SK-N-SH (cell line): Measurements from ENCODE around the gene EZH1. TPM values are rescaled to one million over a fixed set of nuclear protein-coding genes. Genes with fewer than 3 reads are reported as not detected.

Experiments used
- CTCF ChIA-PET: fragments of 300-600, 350-600 bp; formaldehyde crosslinking; extraction: SDS; loops from one replicate; lab custom pipeline; 2021; lab: Yijun Ruan, JAX
- POLR2A ChIA-PET: fragments of 350-600 bp; sonication (Branson Sonifier 250); formaldehyde crosslinking; extraction: SDS; loops from one replicate; lab custom pipeline; 2020; ENCODE audit warnings: antibody characterized with exemption, inconsistent platforms; lab: Yijun Ruan, JAX
- DNase-seq: peaks from one replicate; pipeline ENCODE4 v3.0.0; 2012
- H2AFZ ChIP-seq: fragments of 200-600 bp; sonication (generic); 2 replicates; pipeline ENCODE4 v1.8.1; 2016; ENCODE audit warnings: antibody characterized with exemption, mild to moderate bottlenecking, low read depth
- H3F3A ChIP-seq: fragments of 200-600 bp; sonication (generic); replicated peaks from 2 replicates; pipeline ENCODE3; 2016; ENCODE audit warnings: antibody characterized with exemption, mild to moderate bottlenecking; ENCODE audit not compliant: insufficient read depth
- H3K27ac ChIP-seq, 2 experiments: fragments of 200-500 bp in 1 of 2; fragments of 200-600 bp in 1 of 2; sonication (Bioruptor generic) in 1 of 2; sonication (generic), shearing (Covaris generic) in 1 of 2; 2 replicates each; pipeline versions ENCODE4 v1.5.1 to v1.6.1; 2014 to 2016; ENCODE audit warnings: low read depth in 2 of 2, inconsistent platforms in 1 of 2, low read length in 1 of 2, mild to moderate bottlenecking in 1 of 2, mixed read lengths in 1 of 2
- H3K27me3 ChIP-seq: fragments of 200-600 bp; sonication (generic), shearing (Covaris generic); 2 replicates; pipeline ENCODE4 v1.6.1; 2016; ENCODE audit warnings: mixed run types; ENCODE audit not compliant: insufficient read depth
- H3K36me3 ChIP-seq, 2 experiments: fragments of 200-500 bp in 1 of 2; fragments of 200-600 bp in 1 of 2; sonication (Bioruptor generic) in 1 of 2; sonication (generic) in 1 of 2; replicated peaks in 1 of 2; 2 replicates each; pipeline versions ENCODE3 to v1.5.1; 2014 to 2016; ENCODE audit warnings: low read length in 1 of 2, mild to moderate bottlenecking in 1 of 2; ENCODE audit not compliant: insufficient read depth in 2 of 2, control insufficient read depth in 1 of 2
- H3K4me1 ChIP-seq, 2 experiments: fragments of 200-500 bp in 1 of 2; fragments of 200-600 bp in 1 of 2; sonication (Bioruptor generic) in 1 of 2; sonication (generic), shearing (Covaris generic) in 1 of 2; 2 replicates each; pipeline versions ENCODE4 v1.5.1 to v1.6.1; 2014 to 2016; ENCODE audit warnings: low read depth in 1 of 2, low read length in 1 of 2, mixed run types in 1 of 2; ENCODE audit not compliant: insufficient read depth in 2 of 2, control insufficient read depth in 1 of 2
- H3K4me2 ChIP-seq: fragments of 200-600 bp; sonication (generic), shearing (Covaris generic); 2 replicates; pipeline ENCODE4 v1.6.1; 2017; ENCODE audit warnings: mixed run types
- H3K4me3 ChIP-seq, 2 experiments: fragments of 200-500 bp in 1 of 2; fragments of 200-600 bp in 1 of 2; sonication (Bioruptor generic) in 1 of 2; sonication (generic), shearing (Covaris generic) in 1 of 2; 2 replicates each; pipeline versions ENCODE4 v1.5.1 to v1.8.1; 2014 to 2016; ENCODE audit warnings: low read depth in 2 of 2, inconsistent platforms in 1 of 2, low read length in 1 of 2, mild to moderate bottlenecking in 1 of 2, mixed read lengths in 1 of 2, moderate library complexity in 1 of 2
- H3K79me2 ChIP-seq: fragments of 200-600 bp; sonication (generic); 2 replicates; pipeline ENCODE4 v1.8.1; 2017; ENCODE audit warnings: mild to moderate bottlenecking; ENCODE audit not compliant: insufficient read depth
- H3K9ac ChIP-seq: fragments of 200-600 bp; sonication (generic); 2 replicates; pipeline ENCODE4 v1.6.1; 2017; ENCODE audit warnings: mixed run types
- H3K9me2 ChIP-seq: fragments of 200-600 bp; sonication (generic); 2 replicates; pipeline ENCODE4 v1.6.1; 2017; ENCODE audit warnings: mixed run types
- H3K9me3 ChIP-seq: fragments of 200-600 bp; sonication (generic); 2 replicates; pipeline ENCODE4 v1.6.1; 2017; ENCODE audit warnings: mixed run types, mild to moderate bottlenecking, moderate library complexity
- H4K20me1 ChIP-seq: fragments of 200-600 bp; sonication (generic); 2 replicates; pipeline ENCODE4 v1.6.1; 2017; ENCODE audit warnings: mild to moderate bottlenecking, mixed run types; ENCODE audit not compliant: insufficient read depth
- EP300 ChIP-seq, 2 experiments: IDR thresholded peaks; 2 replicates each; pipeline versions ENCODE4 v1.4.0 to v1.6.1; 2012; ENCODE audit warnings: borderline replicate concordance in 1 of 2, low read depth in 1 of 2, low read length in 1 of 2
- JUND ChIP-seq: IDR thresholded peaks from 2 replicates; pipeline ENCODE4 v1.4.0; 2012
- MAX ChIP-seq: IDR thresholded peaks from 2 replicates; pipeline ENCODE4 v1.4.0; 2012; ENCODE audit warnings: low read depth
- NFIC ChIP-seq: IDR thresholded peaks from 2 replicates; pipeline ENCODE4 v1.4.0; 2012; ENCODE audit warnings: borderline replicate concordance
- RCOR1 ChIP-seq: fragments of 150-350 bp; IDR thresholded peaks from 2 replicates; pipeline ENCODE4 v1.6.1; 2017; ENCODE audit warnings: antibody characterized with exemption, low read length
- RFX5 ChIP-seq: IDR thresholded peaks from 2 replicates; pipeline ENCODE4 v1.6.1; 2012; ENCODE audit warnings: mild to moderate bottlenecking, improper control_type of control experiment, low read length
- TCF12 ChIP-seq: IDR thresholded peaks from 2 replicates; pipeline ENCODE4 v1.4.0; 2012
- WGBS: methylation state at CpG from one replicate; pipeline ENCODE4 v1.1.6; 2017; ENCODE audit warnings: low lambda C conversion rate; 5-methylcytosine and 5-hydroxymethylcytosine counted together
- polyA plus RNA-seq, 3 experiments: library from polyadenylated mRNA; depleted of rRNA; stranded (reverse); fragments of >200 nt; gene quantifications; 2 replicates each; pipeline ENCODE4 v1.2.3, GENCODE V29; 2012
- TF ChIP-seq, protein P1 (sequence below): fragments of 200-600 bp; sonication (generic); IDR thresholded peaks from 2 replicates; pipeline ENCODE4 v1.6.1; 2017; ENCODE audit warnings: antibody characterized with exemption, mild to moderate bottlenecking, moderate library complexity
- TF ChIP-seq, protein P2 (sequence below): IDR thresholded peaks from 2 replicates; pipeline ENCODE4 v1.4.0; 2012; ENCODE audit warnings: low read depth, borderline replicate concordance
- TF ChIP-seq, protein P3 (sequence below): fragments of 150-350 bp; IDR thresholded peaks from 2 replicates; pipeline ENCODE4 v1.6.1; 2017; ENCODE audit warnings: antibody characterized with exemption, low read length, low read depth, borderline replicate concordance

The EZH1 gene
- polyA plus RNA-seq, 1 of the 3 experiments (the other 2 are of a cell fraction), result 28.6 TPM

DNA sequence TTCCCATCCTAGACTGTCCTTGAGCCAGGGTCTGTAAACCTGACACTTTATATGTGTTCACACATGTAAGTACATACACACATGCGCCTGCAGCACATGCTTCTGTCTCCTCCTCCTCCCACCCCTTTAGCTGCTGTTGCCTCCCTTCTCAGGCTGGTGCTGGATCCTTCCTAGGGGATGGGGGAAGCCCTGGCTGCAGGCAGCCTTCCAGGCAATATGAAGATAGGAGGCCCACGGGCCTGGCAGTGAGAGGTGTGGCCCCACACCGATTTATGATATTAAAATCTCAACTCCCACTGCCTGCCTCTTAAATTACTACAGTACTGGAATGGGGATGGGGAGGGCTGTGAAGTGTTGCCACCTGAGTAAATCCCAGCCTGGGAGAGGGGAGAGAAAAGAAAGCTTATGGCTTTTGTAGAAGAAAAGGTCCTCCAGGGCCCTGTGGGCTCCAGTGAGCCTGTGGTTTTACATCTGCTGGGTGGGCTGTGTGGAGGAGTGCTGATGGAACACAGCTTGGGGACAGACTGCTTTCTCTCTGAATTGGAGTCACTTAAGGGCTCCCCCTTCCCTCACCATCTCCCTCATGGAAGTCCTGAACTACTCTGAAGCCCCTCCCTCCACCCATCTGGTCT, 34.6 kb upstream of the EZH1 start (continued):
- TF ChIP-seq MAX, result no peak
- no peak for TF ChIP-seq NFIC
- TF ChIP-seq, protein P1, sequence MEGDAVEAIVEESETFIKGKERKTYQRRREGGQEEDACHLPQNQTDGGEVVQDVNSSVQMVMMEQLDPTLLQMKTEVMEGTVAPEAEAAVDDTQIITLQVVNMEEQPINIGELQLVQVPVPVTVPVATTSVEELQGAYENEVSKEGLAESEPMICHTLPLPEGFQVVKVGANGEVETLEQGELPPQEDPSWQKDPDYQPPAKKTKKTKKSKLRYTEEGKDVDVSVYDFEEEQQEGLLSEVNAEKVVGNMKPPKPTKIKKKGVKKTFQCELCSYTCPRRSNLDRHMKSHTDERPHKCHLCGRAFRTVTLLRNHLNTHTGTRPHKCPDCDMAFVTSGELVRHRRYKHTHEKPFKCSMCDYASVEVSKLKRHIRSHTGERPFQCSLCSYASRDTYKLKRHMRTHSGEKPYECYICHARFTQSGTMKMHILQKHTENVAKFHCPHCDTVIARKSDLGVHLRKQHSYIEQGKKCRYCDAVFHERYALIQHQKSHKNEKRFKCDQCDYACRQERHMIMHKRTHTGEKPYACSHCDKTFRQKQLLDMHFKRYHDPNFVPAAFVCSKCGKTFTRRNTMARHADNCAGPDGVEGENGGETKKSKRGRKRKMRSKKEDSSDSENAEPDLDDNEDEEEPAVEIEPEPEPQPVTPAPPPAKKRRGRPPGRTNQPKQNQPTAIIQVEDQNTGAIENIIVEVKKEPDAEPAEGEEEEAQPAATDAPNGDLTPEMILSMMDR, result no peak
- TF ChIP-seq RCOR1, result no peak

DNA sequence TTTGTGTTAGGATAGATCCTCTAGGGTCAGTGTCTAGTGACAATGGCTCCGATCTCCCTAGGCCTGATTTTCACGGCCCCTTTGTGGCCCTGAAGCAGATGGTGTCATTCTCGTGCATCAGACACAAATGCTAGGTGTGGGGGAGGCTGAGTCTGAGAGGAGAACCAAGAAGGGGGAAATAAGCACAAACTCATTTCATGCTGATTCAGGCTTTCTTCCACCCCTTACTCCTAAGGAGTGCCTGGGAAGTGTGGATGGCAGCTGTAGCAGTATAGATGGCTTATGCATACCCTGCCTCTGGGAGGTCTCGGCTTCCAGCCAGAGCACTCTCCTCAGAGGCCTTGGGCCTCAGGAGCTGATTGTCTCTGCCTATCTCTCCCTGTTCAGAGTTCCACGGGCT, 33.7 kb upstream of the EZH1 start:
- H3K27me3 ChIP-seq, result no peaks in the 10 kb centered on the region
- H3F3A ChIP-seq, result peaks cover 31% of the 10 kb centered on the region
- peaks cover 19 to 44% of the 10 kb centered on the region in 2 experiments for H3K36me3 ChIP-seq
- ChIA-PET POLR2A (no interaction called here), CTCF (interaction anchor here (0.5 to 3.7 kb wide), 2 partner anchors 16 to 196 kb away, joined by 4 to 18 read pairs; no protein-coding TSS in a partner anchor)
- no peak overlapping the region for H3K27ac ChIP-seq
- H3K9me3 ChIP-seq, result no peaks in the 10 kb centered on the region
- H3K4me2 ChIP-seq, result no peak overlapping the region
- peaks cover 53% of the 10 kb centered on the region for H3K79me2 ChIP-seq
- H2AFZ ChIP-seq, result no peak overlapping the region
- H3K4me1 ChIP-seq, result peaks cover 18 to 25% of the 10 kb centered on the region in 2 experiments; a peak in 3 of 4 replicates
- no peak for DNase-seq
- no peaks in the 10 kb centered on the region for H4K20me1 ChIP-seq
- TF ChIP-seq, protein P2, sequence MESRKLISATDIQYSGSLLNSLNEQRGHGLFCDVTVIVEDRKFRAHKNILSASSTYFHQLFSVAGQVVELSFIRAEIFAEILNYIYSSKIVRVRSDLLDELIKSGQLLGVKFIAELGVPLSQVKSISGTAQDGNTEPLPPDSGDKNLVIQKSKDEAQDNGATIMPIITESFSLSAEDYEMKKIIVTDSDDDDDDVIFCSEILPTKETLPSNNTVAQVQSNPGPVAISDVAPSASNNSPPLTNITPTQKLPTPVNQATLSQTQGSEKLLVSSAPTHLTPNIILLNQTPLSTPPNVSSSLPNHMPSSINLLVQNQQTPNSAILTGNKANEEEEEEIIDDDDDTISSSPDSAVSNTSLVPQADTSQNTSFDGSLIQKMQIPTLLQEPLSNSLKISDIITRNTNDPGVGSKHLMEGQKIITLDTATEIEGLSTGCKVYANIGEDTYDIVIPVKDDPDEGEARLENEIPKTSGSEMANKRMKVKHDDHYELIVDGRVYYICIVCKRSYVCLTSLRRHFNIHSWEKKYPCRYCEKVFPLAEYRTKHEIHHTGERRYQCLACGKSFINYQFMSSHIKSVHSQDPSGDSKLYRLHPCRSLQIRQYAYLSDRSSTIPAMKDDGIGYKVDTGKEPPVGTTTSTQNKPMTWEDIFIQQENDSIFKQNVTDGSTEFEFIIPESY, result no peak
- TF ChIP-seq JUND (no peak), NFIC (no peak), TCF12 (no peak), RFX5 (no peak), EP300 (IDR thresholded peaks at IDR 0.05; ENCODE audit: borderline replicate concordance in 1 of 2, low read depth in 1 of 2, low read length in 1 of 2) (no peak)
- TF ChIP-seq, protein P3, sequence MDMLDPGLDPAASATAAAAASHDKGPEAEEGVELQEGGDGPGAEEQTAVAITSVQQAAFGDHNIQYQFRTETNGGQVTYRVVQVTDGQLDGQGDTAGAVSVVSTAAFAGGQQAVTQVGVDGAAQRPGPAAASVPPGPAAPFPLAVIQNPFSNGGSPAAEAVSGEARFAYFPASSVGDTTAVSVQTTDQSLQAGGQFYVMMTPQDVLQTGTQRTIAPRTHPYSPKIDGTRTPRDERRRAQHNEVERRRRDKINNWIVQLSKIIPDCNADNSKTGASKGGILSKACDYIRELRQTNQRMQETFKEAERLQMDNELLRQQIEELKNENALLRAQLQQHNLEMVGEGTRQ, result no peak
- H3K9me2 ChIP-seq, result no peaks in the 10 kb centered on the region
- H3K4me3 ChIP-seq, result no peak overlapping the region
- no peak overlapping the region for H3K9ac ChIP-seq
- 100% methylated on average over 2 of the region's 5 CpGs for WGBS
